NOMO-1 treated with DMSO at 0.1 percent for 48 hours (cell line): ENCODE measurements around the gene B3GALT5.

Source experiments
- DNase-seq: peaks from one replicate; lab custom pipeline; 2025; ENCODE audit not compliant: unreplicated experiment; lab: John Stamatoyannopoulos, UW

Gene B3GALT5

GRCh38 chr21:39602793-39603192 is 9.9 kb upstream of the B3GALT5 start:
- no peak for DNase-seq

DNA sequence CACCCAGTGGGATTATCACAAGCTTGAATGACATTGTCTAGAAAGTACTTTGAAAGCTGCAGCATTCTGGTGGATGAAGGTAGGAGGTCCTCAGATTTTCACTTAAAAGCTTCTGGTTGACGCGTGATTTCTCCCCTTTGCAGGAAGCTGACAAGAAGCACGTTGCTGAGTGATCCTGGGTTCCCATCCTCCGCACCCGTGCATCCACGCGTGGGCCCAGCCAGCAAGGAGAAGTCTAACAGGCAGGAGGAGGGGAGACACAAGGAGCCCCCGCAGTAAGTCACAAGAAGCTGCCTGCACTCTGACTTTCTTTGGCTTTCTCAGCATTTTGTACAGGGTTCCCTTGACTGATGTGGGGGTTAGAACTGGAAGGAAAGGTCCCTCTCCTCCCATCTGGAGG is 7.8 kb upstream of the B3GALT5 start:
- no peak for DNase-seq

GRCh38 chr21:39610703-39611102 is 2.0 kb upstream of the B3GALT5 start:
- DNase-seq, result no peak

GRCh38 chr21:39611551-39612190 is 1.1 kb upstream of the B3GALT5 start:
- DNase-seq, result no peak

- DNase-seq, result no peak
Observed at GRCh38 chr21:39613041-39613934, 548 bp downstream of the B3GALT5 start.

DNA sequence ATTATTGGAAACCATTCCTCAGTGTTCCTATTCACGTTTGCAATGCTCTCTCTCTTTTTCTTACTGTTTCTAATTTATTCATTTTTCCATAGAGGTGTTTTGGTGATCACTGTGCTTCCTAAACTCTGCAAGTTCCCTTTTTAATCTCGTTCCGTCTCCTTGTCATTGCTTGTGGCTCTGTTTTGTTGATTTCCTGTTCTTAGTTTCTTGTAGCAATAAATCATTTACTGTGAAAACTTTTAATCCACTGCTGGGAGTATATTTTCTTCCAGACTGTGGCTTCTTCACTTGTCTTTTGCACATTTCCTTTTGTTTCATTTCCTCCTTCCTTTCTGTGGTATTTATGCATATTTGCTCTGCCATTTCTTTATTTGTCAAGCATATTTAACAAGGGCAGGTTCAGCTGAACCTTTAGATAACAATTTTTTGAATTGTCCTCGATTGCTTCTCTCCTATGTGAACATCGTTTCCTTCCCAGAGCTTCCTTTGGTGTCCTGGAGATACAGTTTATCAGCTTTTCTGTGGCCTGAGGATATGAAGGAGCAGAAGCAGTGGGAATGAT is 3.6 kb downstream of the B3GALT5 start:
- DNase-seq, result peak; percentile 49

- DNase-seq, result no peak
Observed at GRCh38 chr21:39620856-39621255, 8.1 kb downstream of the B3GALT5 start.

- DNase-seq, result no peak
Observed at GRCh38 chr21:39625211-39625895, 12.6 kb downstream of the B3GALT5 start.

DNA sequence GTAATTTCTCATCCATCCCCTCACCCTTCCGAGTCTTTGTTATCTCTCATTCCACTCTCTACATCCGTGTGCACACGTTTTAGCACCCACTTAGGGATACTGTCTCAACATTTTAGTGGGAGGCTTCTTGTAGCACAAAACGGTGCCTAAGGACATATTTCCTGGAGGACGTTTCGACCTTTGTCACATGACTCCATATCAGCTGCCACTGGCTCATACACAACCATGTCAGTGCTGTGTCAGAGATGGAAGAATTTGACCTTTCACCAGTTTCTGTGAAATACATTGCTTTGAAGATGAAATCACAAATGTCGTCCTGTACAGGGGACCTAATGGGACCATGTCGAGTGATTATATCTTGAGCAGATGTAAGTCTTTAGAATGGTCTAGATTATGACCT is 15.6 kb downstream of the B3GALT5 start:
- DNase-seq, result no peak

DNA sequence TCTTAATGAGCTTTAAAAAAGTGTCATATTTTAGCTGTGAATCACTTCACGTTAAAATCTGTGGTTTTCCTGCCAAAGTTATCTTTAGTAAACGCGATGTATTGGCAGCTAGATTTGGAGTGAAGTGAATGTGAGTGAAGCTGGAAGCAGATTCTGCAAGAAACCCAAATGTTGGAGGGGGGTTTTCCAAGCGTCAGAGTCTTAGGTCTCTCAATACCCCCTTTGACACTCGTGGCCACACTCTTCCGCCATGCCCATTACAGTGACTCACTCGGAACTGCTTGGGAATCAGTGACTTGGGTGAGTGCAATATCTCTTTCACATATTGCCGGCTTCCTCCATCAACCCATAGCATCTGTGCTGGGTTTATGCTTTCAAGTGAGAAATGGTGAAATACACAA is 17.5 kb downstream of the B3GALT5 start:
- DNase-seq, result no peak

DNA sequence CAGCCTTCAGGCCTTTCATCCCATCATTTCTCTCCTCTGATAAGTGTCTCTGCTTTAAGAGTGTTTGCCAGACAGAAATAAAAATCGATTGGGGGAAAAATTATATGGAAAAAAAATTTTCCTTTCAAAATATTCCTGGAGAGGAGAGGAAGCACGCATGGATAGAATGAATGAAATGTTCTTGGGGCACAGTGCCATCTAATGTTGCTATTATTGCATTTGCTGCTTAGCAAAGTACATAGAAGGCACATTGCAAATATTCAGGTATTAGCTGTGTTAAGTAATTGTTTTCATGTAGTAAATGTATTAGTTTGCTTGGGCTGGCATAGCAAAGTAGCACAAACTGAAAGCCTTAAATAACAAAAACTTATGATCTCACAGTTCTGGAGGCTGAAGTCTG is 18.1 kb downstream of the B3GALT5 start:
- DNase-seq, result no peak

GRCh38 chr21:39631842-39632562 is 19.3 kb downstream of the B3GALT5 start:
- DNase-seq, result no peak

DNA sequence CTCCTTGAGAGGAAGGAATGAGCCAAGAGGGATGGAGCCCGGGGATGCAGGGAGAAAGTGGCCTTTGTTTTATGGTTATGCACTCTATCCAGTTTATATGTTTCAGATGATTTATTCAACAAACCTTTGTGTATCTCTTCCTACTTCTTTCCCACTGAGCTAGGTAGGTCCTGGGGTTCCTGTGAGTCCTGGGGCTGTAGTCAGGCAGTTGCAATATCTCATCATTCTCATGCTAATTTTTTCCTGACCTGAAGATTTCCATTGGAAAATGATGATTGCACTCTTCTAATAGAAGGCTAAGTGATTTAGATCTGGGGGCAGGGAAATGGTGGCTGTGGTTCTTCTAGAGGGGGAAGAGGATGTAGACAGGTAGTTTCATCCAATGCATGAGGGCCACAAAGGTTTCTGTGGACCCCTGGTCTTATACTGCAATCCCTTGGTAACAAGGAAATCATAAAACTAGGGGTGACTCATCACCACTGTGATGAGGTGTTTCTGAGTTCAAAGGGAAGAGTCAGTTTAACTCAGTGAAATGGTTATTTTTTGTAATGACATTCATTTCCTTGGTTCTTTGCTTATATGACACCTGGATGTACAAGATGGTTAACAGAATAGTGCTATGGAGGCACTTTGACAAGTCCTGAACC is 20.2 kb downstream of the B3GALT5 start:
- no peak for DNase-seq

DNA sequence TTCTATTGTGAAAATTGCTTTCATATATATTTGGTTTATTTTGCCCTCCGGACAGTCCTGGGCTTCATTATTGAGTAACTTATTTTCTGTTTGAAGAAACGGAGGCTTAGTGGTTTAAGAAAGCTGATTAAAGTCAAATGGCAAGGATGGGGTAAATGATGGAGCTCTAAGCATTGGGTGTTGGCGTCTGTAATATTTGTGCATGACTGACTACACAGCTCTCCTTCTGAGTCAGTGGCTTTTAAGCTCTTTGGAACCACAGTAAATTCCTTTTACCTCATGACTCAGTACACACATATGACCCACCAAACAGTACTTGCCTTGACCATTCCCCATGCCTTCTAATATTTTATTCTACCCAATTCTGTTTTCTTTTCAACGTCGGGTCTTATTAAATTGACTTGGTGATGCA is 21.0 kb downstream of the B3GALT5 start:
- no peak for DNase-seq

DNA sequence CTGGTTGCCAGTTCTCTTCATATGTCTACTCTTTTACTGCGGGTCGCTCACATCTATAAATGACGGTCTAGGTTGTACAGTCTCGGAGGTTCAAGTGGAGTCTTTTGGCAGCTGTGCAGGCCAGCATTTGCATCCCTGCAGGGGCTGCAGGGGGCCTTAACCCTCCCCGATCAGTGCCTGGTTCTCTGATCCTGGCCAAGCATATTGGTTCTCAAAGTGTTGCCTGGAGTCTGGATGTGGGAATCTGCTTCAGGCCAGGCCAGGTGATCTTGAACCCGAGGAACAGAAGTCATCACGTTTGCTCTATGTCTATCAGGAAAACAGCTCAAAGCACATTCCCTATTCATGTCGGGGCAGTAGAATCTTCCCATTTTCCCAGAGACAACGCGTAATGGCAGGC is 21.8 kb downstream of the B3GALT5 start:
- DNase-seq, result no peak

GRCh38 chr21:39637197-39637970 is 24.6 kb downstream of the B3GALT5 start:
- no peak for DNase-seq

DNA sequence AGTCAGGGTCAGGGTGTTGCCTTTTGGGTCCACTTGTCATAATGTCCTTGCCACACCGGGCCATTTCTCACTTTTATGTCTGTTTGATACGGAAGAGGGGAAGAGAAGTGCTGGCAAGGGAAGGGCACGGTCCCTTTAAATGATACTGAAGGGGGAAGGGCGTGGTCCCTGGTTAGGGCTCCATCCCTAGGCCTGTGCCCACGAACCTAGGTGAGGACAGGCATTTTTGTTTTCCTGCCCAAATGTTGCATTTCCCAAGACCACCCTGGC is 25.2 kb downstream of the B3GALT5 start:
- no peak for DNase-seq

DNA sequence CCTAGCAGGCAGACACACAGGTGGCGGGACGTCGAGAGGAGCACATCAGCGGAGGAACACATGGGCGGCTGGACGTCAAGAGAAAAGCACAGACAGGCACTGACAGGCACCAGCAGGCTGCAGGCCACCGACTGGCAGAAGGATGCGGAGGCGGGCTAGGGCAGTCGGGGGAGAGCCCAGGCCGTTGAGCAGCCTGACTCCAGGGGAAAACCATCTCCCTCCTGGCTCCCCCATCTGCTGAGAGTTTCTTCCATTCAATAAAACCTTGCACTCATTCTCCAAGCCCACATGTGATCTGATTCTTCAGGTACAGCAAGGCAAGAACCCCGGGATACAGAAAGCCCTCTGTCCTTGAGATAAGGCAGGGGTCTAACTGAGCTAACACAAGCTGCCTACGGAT is 25.5 kb downstream of the B3GALT5 start:
- no peak for DNase-seq

DNA sequence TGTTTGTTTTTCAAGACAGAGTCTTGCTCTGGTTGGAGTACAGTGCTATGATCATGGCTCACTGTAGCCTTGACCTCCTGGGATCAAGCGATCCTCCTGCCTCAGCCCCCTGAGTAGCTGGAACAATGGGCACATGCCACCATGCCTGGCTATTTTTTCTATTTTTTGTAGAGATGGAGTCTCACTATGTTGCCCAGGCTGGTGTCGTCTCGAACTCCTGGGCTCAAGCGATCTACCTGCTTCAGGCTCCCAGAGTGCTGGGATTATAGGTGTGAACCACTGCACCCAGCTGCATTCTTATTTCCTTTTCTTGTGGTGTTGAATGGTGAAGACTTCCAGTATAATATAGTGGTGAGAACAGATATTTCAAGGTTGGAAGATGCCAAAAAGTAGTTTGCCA is 28.0 kb downstream of the B3GALT5 start:
- no peak for DNase-seq

GRCh38 chr21:39641827-39642450 is 29.2 kb downstream of the B3GALT5 start:
- DNase-seq, result no peak
